H1 (cell line): ENCODE measurements around the gene RAVER2. TPM values are rescaled to one million over a fixed set of nuclear protein-coding genes. Genes with fewer than 3 reads are reported as not detected.

Source experiments
- CTCF ChIA-PET: fragments of 300-600 bp; sonication (Branson Sonifier 250); formaldehyde crosslinking; loops from one replicate; lab custom pipeline; 2021; ENCODE audit not compliant: partially characterized antibody; lab: Charles Lee
- POLR2A ChIA-PET: fragments of 300-600 bp; sonication (Branson Sonifier 250); formaldehyde crosslinking; loops from one replicate; lab custom pipeline; 2021; ENCODE audit warnings: inconsistent platforms; ENCODE audit not compliant: partially characterized antibody; lab: Charles Lee
- DNase-seq, 2 experiments: peaks; one replicate each; pipeline versions ENCODE4 v3.0.0 to v3.0.0-alpha.2; 2010 to 2022; ENCODE audit warnings: low spot score in 2 of 2, low read depth in 1 of 2, mixed read lengths in 1 of 2
- FAIRE-seq: peaks from 2 replicates; lab custom pipeline; 2011; peaks lifted over from hg19 to GRCh38; lab: Jason Lieb, UNC
- H2AFZ ChIP-seq: 2 replicates; pipeline ENCODE4 v1.8.1; 2012; ENCODE audit warnings: low read length, inconsistent platforms
- H2AK5ac ChIP-seq: 2 replicates; pipeline ENCODE4 v1.6.1; 2013; ENCODE audit warnings: low read depth, low read length
- H2BK120ac ChIP-seq: replicated peaks from 2 replicates; pipeline ENCODE3; 2013; ENCODE audit warnings: low read depth, low read length, inconsistent platforms
- H2BK12ac ChIP-seq: 2 replicates; pipeline ENCODE4 v1.6.1; 2013; ENCODE audit warnings: low read depth, low read length
- H2BK15ac ChIP-seq: 2 replicates; pipeline ENCODE4 v1.6.1; 2013; ENCODE audit warnings: low read length
- H2BK20ac ChIP-seq: 2 replicates; pipeline ENCODE4 v1.6.1; 2013; ENCODE audit warnings: low read length
- H2BK5ac ChIP-seq: 2 replicates; pipeline ENCODE4 v1.6.1; 2013; ENCODE audit warnings: low read depth, low read length
- H3K14ac ChIP-seq: 2 replicates; pipeline ENCODE4 v1.6.1; 2013; ENCODE audit warnings: inconsistent platforms; ENCODE audit not compliant: insufficient read length
- H3K18ac ChIP-seq: 2 replicates; pipeline ENCODE4 v1.6.1; 2013; ENCODE audit warnings: low read length; ENCODE audit errors: extremely low read depth
- H3K23ac ChIP-seq: 2 replicates; pipeline ENCODE4 v1.6.1; 2013; ENCODE audit warnings: inconsistent platforms; ENCODE audit not compliant: insufficient read length
- H3K23me2 ChIP-seq: 2 replicates; pipeline ENCODE4 v1.6.1; 2013; ENCODE audit warnings: low read depth, low read length
- H3K27ac ChIP-seq: 2 replicates; pipeline ENCODE4 v1.6.1; 2011; ENCODE audit warnings: low read depth, low read length, inconsistent platforms
- H3K27me3 ChIP-seq, 4 experiments: replicated peaks in 1 of 4; 1 replicate in 1 of 4; 2 replicates in 3 of 4; pipeline versions ENCODE4 v1.6.1 to v1.8.1; 2011 to 2013; ENCODE audit warnings: low read length in 3 of 4, mild to moderate bottlenecking in 3 of 4, inconsistent platforms in 2 of 4, mixed read lengths in 2 of 4, moderate library complexity in 1 of 4; ENCODE audit not compliant: control insufficient read depth in 3 of 4, insufficient read depth in 3 of 4; ENCODE audit errors: extremely low read depth in 1 of 4
- H3K36me3 ChIP-seq, 4 experiments: 2 replicates each; pipeline versions ENCODE4 v1.6.1 to v1.8.1; 2011 to 2013; ENCODE audit warnings: mild to moderate bottlenecking in 4 of 4, low read length in 3 of 4, moderate library complexity in 2 of 4, control low read depth in 1 of 4, inconsistent platforms in 1 of 4; ENCODE audit not compliant: insufficient read depth in 4 of 4, control insufficient read depth in 2 of 4
- H3K4ac ChIP-seq: replicated peaks from 2 replicates; pipeline ENCODE3; 2013; ENCODE audit warnings: low read length, low read depth, mixed read lengths, inconsistent platforms; ENCODE audit not compliant: insufficient read length
- H3K4me1 ChIP-seq, 4 experiments: replicated peaks in 1 of 4; 1 replicate in 1 of 4; 2 replicates in 3 of 4; pipeline versions ENCODE4 v1.6.1 to v1.8.1; 2011 to 2013; ENCODE audit warnings: low read length in 3 of 4, inconsistent platforms in 2 of 4, mixed read lengths in 1 of 4; ENCODE audit not compliant: insufficient read depth in 4 of 4, control insufficient read depth in 3 of 4
- H3K4me2 ChIP-seq, 2 experiments: 2 replicates each; pipeline versions ENCODE4 v1.6.1 to v1.8.1; 2011 to 2013; ENCODE audit warnings: low read depth in 2 of 2, low read length in 2 of 2, control low read depth in 1 of 2, inconsistent platforms in 1 of 2, mild to moderate bottlenecking in 1 of 2; ENCODE audit not compliant: insufficient read depth in 1 of 2
- H3K4me3 ChIP-seq, 4 experiments: fragments of 200-600, 300-600 bp in 1 of 4; sonication (generic), shearing (Covaris generic), sonication (Bioruptor Twin) in 1 of 4; 2 replicates each; pipeline versions ENCODE4 v1.5.1 to v1.8.1; 2011 to 2016; ENCODE audit warnings: low read length in 4 of 4, low read depth in 3 of 4, control low read depth in 2 of 4, inconsistent platforms in 2 of 4, mild to moderate bottlenecking in 2 of 4, mixed read lengths in 1 of 4, moderate library complexity in 1 of 4; ENCODE audit not compliant: insufficient read depth in 2 of 4; ENCODE audit errors: extremely low read depth in 1 of 4
- H3K56ac ChIP-seq: replicated peaks from 2 replicates; pipeline ENCODE3; 2013; ENCODE audit warnings: low read depth, mild to moderate bottlenecking, mixed read lengths, low read length, inconsistent platforms; ENCODE audit not compliant: insufficient read length
- H3K79me1 ChIP-seq: 2 replicates; pipeline ENCODE4 v1.6.1; 2013; ENCODE audit warnings: low read depth, low read length, control low read depth
- H3K79me2 ChIP-seq, 2 experiments: 2 replicates each; pipeline versions ENCODE4 v1.6.1 to v1.8.1; 2012 to 2013; ENCODE audit warnings: low read length in 2 of 2, mild to moderate bottlenecking in 2 of 2, inconsistent platforms in 1 of 2; ENCODE audit not compliant: insufficient read depth in 2 of 2, control insufficient read depth in 1 of 2
- H3K9ac ChIP-seq, 4 experiments: replicated peaks in 1 of 4; 1 replicate in 1 of 4; 2 replicates in 3 of 4; pipeline versions ENCODE4 v1.6.1 to v1.8.1; 2011 to 2013; ENCODE audit warnings: low read depth in 3 of 4, low read length in 3 of 4, control low read depth in 2 of 4, mild to moderate bottlenecking in 2 of 4, moderate library complexity in 2 of 4, inconsistent platforms in 1 of 4; ENCODE audit errors: extremely low read depth in 1 of 4
- H3K9me3 ChIP-seq, 2 experiments: 2 replicates each; pipeline versions ENCODE4 v1.6.1 to v1.8.1; 2012 to 2013; ENCODE audit warnings: mild to moderate bottlenecking in 2 of 2, moderate library complexity in 2 of 2, control low read depth in 1 of 2, inconsistent platforms in 1 of 2, low read depth in 1 of 2, low read length in 1 of 2, mixed read lengths in 1 of 2; ENCODE audit not compliant: insufficient read depth in 2 of 2
- H4K20me1 ChIP-seq, 2 experiments: replicated peaks in 1 of 2; 2 replicates each; pipeline versions ENCODE3 to v1.8.1; 2011 to 2013; ENCODE audit warnings: inconsistent platforms in 2 of 2, low read length in 2 of 2, mild to moderate bottlenecking in 1 of 2; ENCODE audit not compliant: insufficient read depth in 2 of 2, control insufficient read depth in 1 of 2
- H4K5ac ChIP-seq: 2 replicates; pipeline ENCODE4 v1.6.1; 2013; ENCODE audit warnings: low read length, low read depth, mixed read lengths, inconsistent platforms; ENCODE audit not compliant: insufficient read length
- H4K8ac ChIP-seq: 2 replicates; pipeline ENCODE4 v1.8.0; 2013; ENCODE audit warnings: mild to moderate bottlenecking, moderate library complexity, low read length, inconsistent platforms; ENCODE audit not compliant: insufficient read depth; ENCODE audit errors: extremely low read depth
- H4K91ac ChIP-seq: replicated peaks from 2 replicates; pipeline ENCODE3; 2013; ENCODE audit warnings: low read length, mixed read lengths, inconsistent platforms; ENCODE audit not compliant: insufficient read length
- ATF2 ChIP-seq: IDR thresholded peaks from 2 replicates; pipeline ENCODE4 v1.6.1; 2012; ENCODE audit warnings: low read length, inconsistent platforms
- BCL11A ChIP-seq, 2 experiments: IDR thresholded peaks; one replicate each; pipeline ENCODE4 v1.6.1; 2011; ENCODE audit warnings: low read depth in 2 of 2, low read length in 2 of 2, mild to moderate bottlenecking in 2 of 2
- CREB1 ChIP-seq: IDR thresholded peaks from 2 replicates; pipeline ENCODE4 v1.6.1; 2012; ENCODE audit warnings: inconsistent platforms
- JUN ChIP-seq: IDR thresholded peaks from 2 replicates; pipeline ENCODE4 v1.6.1; 2011; ENCODE audit warnings: low read depth, mild to moderate bottlenecking, improper control_type of control experiment, low read length
- KDM1A ChIP-seq: fragments of 200-600, 300-600 bp; sonication (generic); IDR thresholded peaks from 2 replicates; pipeline ENCODE4 v1.7.1; 2016; ENCODE audit warnings: mild to moderate bottlenecking, low read length, borderline replicate concordance
- KDM4A ChIP-seq: IDR thresholded peaks from one replicate; pipeline ENCODE4 v1.7.1; 2012; ENCODE audit warnings: low read depth, mild to moderate bottlenecking, moderate library complexity, low read length, inconsistent platforms; ENCODE audit not compliant: severe bottlenecking
- POLR2A ChIP-seq, 2 experiments: IDR thresholded peaks; 1 replicate in 1 of 2; 2 replicates in 1 of 2; pipeline ENCODE4 v1.6.1; 2011; ENCODE audit warnings: low read depth in 2 of 2, low read length in 2 of 2, mild to moderate bottlenecking in 2 of 2; ENCODE audit errors: control extremely low read depth in 1 of 2
- RAD21 ChIP-seq, 2 experiments: IDR thresholded peaks in 1 of 2; conservative IDR thresholded peaks in 1 of 2; 2 replicates each; pipeline ENCODE4 v1.6.1; 2011; ENCODE audit warnings: low read depth in 2 of 2, low read length in 2 of 2, improper control_type of control experiment in 1 of 2, inconsistent platforms in 1 of 2, mild to moderate bottlenecking in 1 of 2, moderate library complexity in 1 of 2
- SRF ChIP-seq: IDR thresholded peaks from 2 replicates; pipeline ENCODE4 v1.6.1; 2011; ENCODE audit warnings: mild to moderate bottlenecking, low read depth, low read length, moderate library complexity
- USF2 ChIP-seq: IDR thresholded peaks from 2 replicates; pipeline ENCODE4 v1.6.1; 2011; ENCODE audit warnings: low read length, improper control_type of control experiment
- WGBS, 2 experiments: shearing (Covaris generic) in 1 of 2; methylation state at CpG; one replicate each; pipeline versions ENCODE4 v1.1.6 to v1.1.7; 2013 to 2015; ENCODE audit warnings: low lambda C conversion rate in 2 of 2, mixed read lengths in 2 of 2, inconsistent platforms in 1 of 2, low coverage in 1 of 2, missing lambda C conversion rate in 1 of 2; ENCODE audit not compliant: insufficient replicate concordance in 2 of 2, insufficient coverage in 1 of 2, insufficient read length in 1 of 2; ENCODE audit errors: extremely low coverage in 1 of 2, missing lambda C conversion rate in 1 of 2; 5-methylcytosine and 5-hydroxymethylcytosine counted together
- polyA plus RNA-seq, 7 experiments: library from polyadenylated mRNA; depleted of rRNA in 3 of 7; stranded (reverse) in 5 of 7; unstranded in 2 of 7; fragments of >200 nt in 5 of 7; fragments of 200-250 nt in 2 of 7; gene quantifications; 1 replicate in 5 of 7; 2 replicates in 1 of 7; 4 replicates in 1 of 7; pipeline versions ENCODE4 v1.2.1 to v1.2.3, GENCODE V29; 2011 to 2013; ENCODE audit warnings: missing spikeins in 2 of 7, mixed read lengths in 2 of 7
- total RNA-seq: library from RNA; stranded (reverse); fragmentation: NEBNext Ultra II Directional; extraction: Animal tissue kit (Norgen Biotek cat#: 25700); gene quantifications from 2 replicates; pipeline ENCODE4 v1.2.1, GENCODE V29; 2021
- TF ChIP-seq, protein P1 (sequence below): IDR thresholded peaks from 2 replicates; pipeline ENCODE4 v1.6.1; 2012; ENCODE audit warnings: inconsistent platforms

Gene RAVER2
- total and polyA plus RNA-seq, 2 of the 8 experiments (the other 6 are each of a cell fraction or from before 2014, with no cell fraction given) = 10.5 to 19.5 TPM

DNA sequence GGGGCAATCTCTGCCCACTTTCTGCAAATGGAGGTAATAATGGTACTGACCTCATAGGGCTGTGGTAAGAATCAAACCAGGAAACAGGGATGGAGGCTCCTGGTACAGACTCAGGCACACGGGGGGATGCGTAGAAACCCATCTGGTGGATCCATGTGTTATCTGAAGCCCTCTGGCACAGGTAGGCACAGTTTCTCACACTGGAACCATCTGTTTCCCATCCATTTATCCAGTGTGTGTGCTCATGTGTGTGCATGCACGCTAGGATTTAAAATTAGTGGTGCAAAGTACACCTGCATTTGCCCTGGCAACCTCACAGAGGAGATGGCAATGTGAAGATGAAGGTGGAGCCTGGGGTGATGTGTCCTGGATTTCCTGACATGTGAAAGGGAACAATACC lies 103.3 kb downstream of the RAVER2 start:
- Histone ChIP-seq H2BK20ac (no peak overlapping the region), H4K5ac (no peak overlapping the region), H3K27ac (no peak overlapping the region), H3K14ac (no peak overlapping the region), H2BK120ac (no peak overlapping the region), H4K91ac (no peak overlapping the region), H2AK5ac (no peak overlapping the region), H3K9me3 (no peaks in the 10 kb centered on the region), H3K18ac (no peak overlapping the region), H3K36me3 (no peaks in the 10 kb centered on the region; a peak in 1 of 8 replicates), H2BK5ac (no peak overlapping the region), H3K4me3 (no peak overlapping the region), H3K79me1 (no peaks in the 10 kb centered on the region), H3K9ac (no peak overlapping the region), H3K23me2 (no peaks in the 10 kb centered on the region), H3K27me3 (no peaks in the 10 kb centered on the region), H2BK15ac (no peak overlapping the region), H4K20me1 (peaks cover 0 to 2% of the 10 kb centered on the region in 2 experiments), H3K4ac (no peak overlapping the region), H3K4me2 (no peak overlapping the region), H4K8ac (no peak overlapping the region), H2AFZ (no peak overlapping the region), H3K4me1 (no peaks in the 10 kb centered on the region), H3K56ac (no peak overlapping the region), H2BK12ac (no peak overlapping the region), H3K23ac (no peak overlapping the region), H3K79me2 (no peaks in the 10 kb centered on the region)
- ChIA-PET POLR2A (no interaction called here), CTCF (no interaction called here)
- WGBS, 2 experiments = 92% methylated on average over 3 of the region's 3 CpGs; no CpG with 5 or more reads in 1 of the 2 experiments
- no peak for FAIRE-seq
- DNase-seq = no peak
- TF ChIP-seq KDM1A = no peak
- no peak for TF ChIP-seq USF2
- no peak for TF ChIP-seq RAD21 (IDR thresholded peaks at IDR 0.05 in 1 of 2, conservative IDR thresholded peaks at IDR 0.05 in 1 of 2; ENCODE audit: low read depth in 2 of 2, low read length in 2 of 2)
- TF ChIP-seq KDM4A = no peak
- TF ChIP-seq POLR2A (IDR thresholded peaks at IDR 0.05; ENCODE audit: control extremely low read depth in 1 of 2, low read depth in 2 of 2, low read length in 2 of 2) = no peak
- no peak for TF ChIP-seq ATF2
- no peak for TF ChIP-seq CREB1
- TF ChIP-seq SRF = no peak
- TF ChIP-seq, protein P1, sequence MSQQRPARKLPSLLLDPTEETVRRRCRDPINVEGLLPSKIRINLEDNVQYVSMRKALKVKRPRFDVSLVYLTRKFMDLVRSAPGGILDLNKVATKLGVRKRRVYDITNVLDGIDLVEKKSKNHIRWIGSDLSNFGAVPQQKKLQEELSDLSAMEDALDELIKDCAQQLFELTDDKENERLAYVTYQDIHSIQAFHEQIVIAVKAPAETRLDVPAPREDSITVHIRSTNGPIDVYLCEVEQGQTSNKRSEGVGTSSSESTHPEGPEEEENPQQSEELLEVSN = no peak
- TF ChIP-seq JUN = no peak
- no peak for TF ChIP-seq BCL11A (IDR thresholded peaks at IDR 0.05; ENCODE audit: low read depth in 2 of 2, low read length in 2 of 2)
